Measurements from ENCODE around the gene TENT5C. TPM values are rescaled to one million over a fixed set of nuclear protein-coding genes. Genes with fewer than 3 reads are reported as not detected.

TENT5C gene
- total RNA-seq, 6 experiments from 2014 or later = 0.47 to 0.91 (median 0.75) TPM

- H3K27ac Mint-ChIP-seq = no peak overlapping the region
- no peak overlapping the region for H3K4me3 Mint-ChIP-seq
- TF ChIP-seq CTCF (IDR thresholded peaks at IDR 0.05) = no peak
- no peak for DNase-seq
- H3K9me3 Mint-ChIP-seq = no peaks in the 10 kb centered on the region
- peaks cover 5% of the 10 kb centered on the region for H3K27me3 Mint-ChIP-seq (ENCODE audit: insufficient read depth)
- H3K4me1 Mint-ChIP-seq (ENCODE audit: low read depth) = peaks cover 40% of the 10 kb centered on the region
- H3K36me3 Mint-ChIP-seq (ENCODE audit: low read depth) = no peaks in the 10 kb centered on the region
These were observed 9.6 kb downstream of the TENT5C start for GRCh38 chr1:117615474-117615873.

- H3K27me3 Mint-ChIP-seq (ENCODE audit: insufficient read depth) = peaks cover 7% of the 10 kb centered on the region
- H3K4me1 Mint-ChIP-seq (ENCODE audit: low read depth) = peaks cover 40% of the 10 kb centered on the region
- no peak overlapping the region for H3K4me3 Mint-ChIP-seq
- no peaks in the 10 kb centered on the region for H3K36me3 Mint-ChIP-seq (ENCODE audit: low read depth)
- TF ChIP-seq CTCF (IDR thresholded peaks at IDR 0.05) = no peak
- no peak overlapping the region for H3K27ac Mint-ChIP-seq
- H3K9me3 Mint-ChIP-seq = no peaks in the 10 kb centered on the region
- DNase-seq = no peak
These were observed 10.5 kb downstream of the TENT5C start for GRCh38 chr1:117616356-117616755.

- H3K27ac Mint-ChIP-seq = no peak overlapping the region
- H3K4me1 Mint-ChIP-seq (ENCODE audit: low read depth) = peaks cover 37% of the 10 kb centered on the region
- peaks cover 8% of the 10 kb centered on the region for H3K27me3 Mint-ChIP-seq (ENCODE audit: insufficient read depth)
- no peaks in the 10 kb centered on the region for H3K36me3 Mint-ChIP-seq (ENCODE audit: low read depth)
- DNase-seq = no peak
- H3K4me3 Mint-ChIP-seq = no peak overlapping the region
- no peaks in the 10 kb centered on the region for H3K9me3 Mint-ChIP-seq
- no peak for TF ChIP-seq CTCF (IDR thresholded peaks at IDR 0.05)
These were observed 11.1 kb downstream of the TENT5C start for GRCh38 chr1:117616967-117617366.

- H3K4me1 Mint-ChIP-seq (ENCODE audit: low read depth) = peaks cover 21% of the 10 kb centered on the region
- DNase-seq = no peak
- no peak overlapping the region for H3K4me3 Mint-ChIP-seq
- peaks cover 9% of the 10 kb centered on the region for H3K27me3 Mint-ChIP-seq (ENCODE audit: insufficient read depth)
- no peak for TF ChIP-seq CTCF (IDR thresholded peaks at IDR 0.05)
- no peak overlapping the region for H3K27ac Mint-ChIP-seq
- no peaks in the 10 kb centered on the region for H3K9me3 Mint-ChIP-seq
- no peaks in the 10 kb centered on the region for H3K36me3 Mint-ChIP-seq (ENCODE audit: low read depth)
These were observed 12.7 kb downstream of the TENT5C start for GRCh38 chr1:117618450-117619122.

GRCh38 chr1:117620440-117620839 lies 14.6 kb downstream of the TENT5C start:
- no peak for DNase-seq
- H3K27ac Mint-ChIP-seq = no peak overlapping the region
- no peak for TF ChIP-seq CTCF (IDR thresholded peaks at IDR 0.05)
- peaks cover 3% of the 10 kb centered on the region for H3K4me1 Mint-ChIP-seq (ENCODE audit: low read depth)
- peaks cover 13% of the 10 kb centered on the region for H3K27me3 Mint-ChIP-seq (ENCODE audit: insufficient read depth)
- H3K4me3 Mint-ChIP-seq = no peak overlapping the region
- no peaks in the 10 kb centered on the region for H3K36me3 Mint-ChIP-seq (ENCODE audit: low read depth)
- H3K9me3 Mint-ChIP-seq = no peaks in the 10 kb centered on the region
